ENCODE results near the gene CHKA.

CHKA gene

GRCh38 chr11:68020575-68020974, 100.6 kb downstream of the CHKA start:
- peak; percentile 62 for TF ChIP-seq CTCF (IDR thresholded peaks at IDR 0.05; ENCODE audit: low read depth, low read length)
- H3K4me3 ChIP-seq (replicated peaks in 1 of 2; ENCODE audit: low read depth in 2 of 2, low read length in 2 of 2), result no peak overlapping the region
- peak; percentile 49 to 53 for DNase-seq (ENCODE audit: low read depth in 2 of 2)

- no peak for TF ChIP-seq CTCF (IDR thresholded peaks at IDR 0.05; ENCODE audit: low read depth, low read length)
- no peak for DNase-seq (ENCODE audit: low read depth in 2 of 2)
- H3K4me3 ChIP-seq (replicated peaks in 1 of 2; ENCODE audit: low read depth in 2 of 2, low read length in 2 of 2), result no peak overlapping the region
Measured at GRCh38 chr11:68019486-68019885, 101.7 kb downstream of the CHKA start.

- H3K4me3 ChIP-seq (replicated peaks in 1 of 2; ENCODE audit: low read depth in 2 of 2, low read length in 2 of 2), result no peak overlapping the region
- no peak for TF ChIP-seq CTCF (IDR thresholded peaks at IDR 0.05; ENCODE audit: low read depth, low read length)
- no peak for DNase-seq (ENCODE audit: low read depth in 2 of 2)
Measured at GRCh38 chr11:68018730-68019190, 102.4 kb downstream of the CHKA start.

DNA sequence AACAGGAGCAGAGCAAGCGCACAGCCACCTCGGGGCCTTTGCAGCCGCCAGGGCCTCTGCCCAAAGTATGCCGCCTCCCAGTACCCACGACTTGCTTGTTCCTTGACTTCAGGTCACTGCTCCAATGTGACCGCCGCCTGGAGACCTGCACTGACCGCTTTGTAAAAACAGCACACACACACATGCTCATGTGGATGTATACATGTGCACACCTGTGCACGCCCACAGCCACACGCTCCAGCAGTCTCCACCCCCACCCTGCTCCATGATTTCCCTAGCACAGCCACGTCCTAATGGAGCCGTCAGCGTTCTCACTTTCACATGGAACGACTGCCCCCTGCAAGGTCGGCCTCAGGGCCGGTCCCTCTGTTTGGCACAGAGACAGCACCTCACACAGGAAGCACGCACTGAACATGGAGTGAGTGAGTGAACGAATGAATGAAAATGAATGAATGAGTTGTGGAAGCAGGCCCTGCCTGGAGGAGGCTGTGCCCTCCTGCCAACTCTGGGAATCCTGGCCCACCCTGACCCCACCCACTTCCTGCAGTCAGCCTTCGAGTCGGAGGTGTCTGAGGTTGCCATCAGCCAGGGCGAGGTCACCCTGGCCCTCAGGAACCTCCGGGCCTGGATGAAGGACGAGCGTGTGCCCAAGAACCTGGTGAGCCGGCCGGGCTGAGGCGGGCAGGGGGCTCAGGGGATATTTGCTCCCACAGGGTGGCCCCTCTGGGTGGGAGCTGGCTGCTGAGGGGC, 103.0 kb downstream of the CHKA start:
- no peak for DNase-seq (ENCODE audit: low read depth in 2 of 2)
- H3K4me3 ChIP-seq (replicated peaks in 1 of 2; ENCODE audit: low read depth in 2 of 2, low read length in 2 of 2), result no peak overlapping the region
- TF ChIP-seq CTCF (IDR thresholded peaks at IDR 0.05; ENCODE audit: low read depth, low read length), result no peak

GRCh38 chr11:68016904-68017817, 104.0 kb downstream of the CHKA start:
- DNase-seq (ENCODE audit: low read depth in 2 of 2), result peak in 1 of 2 donors; percentile 29
- TF ChIP-seq CTCF (IDR thresholded peaks at IDR 0.05; ENCODE audit: low read depth, low read length), result no peak
- H3K4me3 ChIP-seq (replicated peaks in 1 of 2; ENCODE audit: low read depth in 2 of 2, low read length in 2 of 2), result no peak overlapping the region

GRCh38 chr11:68016161-68016903, 104.9 kb downstream of the CHKA start:
- no peak for TF ChIP-seq CTCF (IDR thresholded peaks at IDR 0.05; ENCODE audit: low read depth, low read length)
- no peak overlapping the region for H3K4me3 ChIP-seq (replicated peaks in 1 of 2; ENCODE audit: low read depth in 2 of 2, low read length in 2 of 2)
- DNase-seq (ENCODE audit: low read depth in 2 of 2), result no peak
